GM18507 (cell line): ENCODE measurements around the gene LRMDA.

ENCODE experiments used
- DNase-seq: peaks from one replicate; pipeline ENCODE4 v3.0.0; 2011; ENCODE audit warnings: low read depth; ENCODE audit not compliant: insufficient read length; ENCODE audit errors: extremely low spot score
- FAIRE-seq: peaks from 2 replicates; lab custom pipeline; 2011; peaks lifted over from hg19 to GRCh38; lab: Jason Lieb, UNC

The LRMDA gene

DNA sequence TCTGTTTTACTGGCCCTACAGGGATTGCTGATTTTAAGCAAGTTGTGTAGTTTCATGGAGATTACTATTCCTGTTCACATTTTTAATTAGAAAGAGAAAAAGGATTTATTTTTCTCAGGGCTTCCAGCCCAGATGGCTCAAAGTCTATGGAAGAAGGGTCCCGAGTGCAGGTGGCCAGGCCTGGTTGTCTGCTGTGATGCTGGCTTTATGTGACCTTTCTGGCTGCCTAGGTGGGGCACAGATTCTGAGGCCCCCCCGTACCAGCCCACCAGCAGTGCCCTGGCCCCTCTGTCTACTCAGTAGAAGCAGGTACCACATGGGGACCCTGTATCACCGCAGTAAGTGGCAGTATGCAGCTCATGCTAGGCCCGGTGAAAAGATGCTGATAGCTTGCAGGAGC is 426.5 kb downstream of the LRMDA start:
- no peak for FAIRE-seq
- DNase-seq: no peak

DNA sequence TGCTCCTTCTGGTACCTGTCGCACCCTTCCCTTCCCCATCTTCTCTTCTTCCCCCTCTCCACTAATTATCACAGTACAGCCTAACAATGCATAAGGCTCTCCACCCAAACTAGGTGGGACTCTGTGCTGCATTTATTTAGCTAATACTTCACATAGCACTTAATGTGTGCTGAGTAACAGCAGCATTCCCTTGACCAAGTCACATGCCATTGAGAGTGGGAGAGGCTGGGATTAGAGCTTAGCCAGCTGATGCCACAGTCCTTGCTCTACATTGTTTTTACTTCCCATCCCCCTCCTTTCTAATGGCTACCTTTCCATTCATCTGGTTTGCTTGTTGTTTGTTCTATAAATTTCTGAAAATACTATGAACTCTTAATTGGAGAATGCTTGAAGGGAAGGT is 426.9 kb downstream of the LRMDA start:
- DNase-seq (no peak), FAIRE-seq (no peak)

DNA sequence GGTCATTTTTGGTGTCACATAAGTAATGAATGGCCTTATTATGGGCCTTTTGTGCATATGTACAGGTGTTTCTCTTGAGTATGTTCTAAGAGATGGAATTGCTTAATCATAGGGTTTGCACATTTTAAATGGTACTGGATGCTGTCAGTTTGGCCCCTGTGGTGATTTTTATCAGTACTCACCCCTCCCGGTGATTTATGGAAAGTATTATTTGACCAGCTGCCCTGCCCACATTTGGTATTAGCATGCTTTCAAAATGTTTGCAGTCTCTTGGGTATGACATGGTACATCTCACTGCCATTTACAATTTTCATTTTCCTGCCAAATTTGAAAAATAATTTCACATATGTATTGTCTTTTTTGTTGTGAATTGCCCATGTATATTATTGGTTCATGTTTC is 427.7 kb downstream of the LRMDA start:
- FAIRE-seq: no peak
- DNase-seq: no peak

DNA sequence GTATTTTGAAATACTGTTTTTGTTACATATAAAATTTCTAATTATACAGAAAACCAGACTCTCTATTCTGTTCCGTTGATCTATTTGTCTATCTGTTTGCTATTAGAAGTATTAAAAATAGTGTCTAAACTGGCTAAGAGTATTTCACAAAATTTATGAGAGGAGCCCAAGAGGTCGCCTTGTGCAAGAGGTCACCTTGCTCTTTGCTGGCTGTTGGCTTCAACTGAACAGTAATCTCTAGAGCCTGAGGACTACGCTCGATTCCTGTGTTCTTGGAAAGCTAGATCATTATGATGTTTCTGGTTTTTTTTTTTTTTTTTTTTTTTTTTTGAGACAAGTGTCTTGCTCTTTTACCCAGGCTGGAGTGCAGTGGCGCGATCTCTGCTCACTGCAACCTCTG is 428.6 kb downstream of the LRMDA start:
- FAIRE-seq: no peak
- DNase-seq: no peak

DNA sequence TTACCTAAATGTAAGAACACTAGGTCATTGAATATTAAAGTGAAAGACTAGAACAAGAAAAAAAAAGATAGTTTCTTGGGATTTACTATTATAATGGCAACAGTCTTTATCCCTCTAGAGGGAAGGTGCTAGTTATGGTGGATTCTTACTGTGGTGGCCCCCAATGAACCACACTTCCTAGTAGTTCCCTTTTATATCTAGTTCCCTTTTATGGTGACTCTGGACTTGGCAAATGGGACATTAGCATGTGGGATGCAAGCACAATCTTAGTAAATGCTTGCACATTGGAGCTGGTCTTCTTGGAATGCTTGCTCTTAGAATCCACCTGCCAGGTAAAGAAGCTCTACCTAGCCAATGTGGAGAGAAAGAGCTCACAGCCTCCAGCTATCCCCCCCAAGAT is 430.2 kb downstream of the LRMDA start:
- FAIRE-seq (no peak), DNase-seq (no peak)

DNA sequence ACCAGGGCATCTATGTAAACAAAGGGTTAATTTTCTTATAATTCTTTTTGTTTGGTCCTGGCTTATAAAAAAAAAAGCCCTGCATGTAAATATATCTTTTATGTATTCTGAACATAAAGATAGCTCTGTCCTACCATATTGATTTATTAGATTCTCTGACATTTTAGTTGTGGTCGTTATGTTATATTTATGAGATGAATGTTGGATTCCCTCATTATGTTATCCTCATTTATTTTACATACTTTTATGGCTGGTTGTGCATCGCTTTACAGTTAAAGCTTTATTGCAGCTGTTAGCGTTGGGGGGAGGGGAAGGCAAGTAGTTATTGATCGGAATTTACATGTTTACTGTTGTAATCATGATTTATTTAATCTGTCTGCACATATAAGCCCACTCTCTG is 431.5 kb downstream of the LRMDA start:
- DNase-seq: no peak
- no peak for FAIRE-seq

DNA sequence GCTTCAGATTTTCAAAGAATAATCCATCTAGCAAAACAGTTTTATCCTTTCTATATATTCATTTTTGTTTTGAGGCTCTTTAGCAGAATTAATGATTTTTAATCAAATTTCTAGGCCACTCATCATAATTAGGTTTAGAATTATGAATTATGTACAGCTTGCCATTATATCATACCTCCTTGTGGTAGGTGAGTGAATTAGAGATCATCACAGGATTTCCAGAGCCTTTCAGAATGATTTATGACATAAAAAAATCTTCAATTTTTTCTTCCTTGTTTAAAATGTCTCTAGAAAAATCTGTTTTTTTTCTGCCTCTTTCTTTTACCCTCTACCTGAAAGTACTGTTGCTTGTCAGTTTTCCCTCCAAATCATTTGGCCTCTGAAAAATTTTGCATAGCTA is 433.3 kb downstream of the LRMDA start:
- DNase-seq (no peak), FAIRE-seq (no peak)

DNA sequence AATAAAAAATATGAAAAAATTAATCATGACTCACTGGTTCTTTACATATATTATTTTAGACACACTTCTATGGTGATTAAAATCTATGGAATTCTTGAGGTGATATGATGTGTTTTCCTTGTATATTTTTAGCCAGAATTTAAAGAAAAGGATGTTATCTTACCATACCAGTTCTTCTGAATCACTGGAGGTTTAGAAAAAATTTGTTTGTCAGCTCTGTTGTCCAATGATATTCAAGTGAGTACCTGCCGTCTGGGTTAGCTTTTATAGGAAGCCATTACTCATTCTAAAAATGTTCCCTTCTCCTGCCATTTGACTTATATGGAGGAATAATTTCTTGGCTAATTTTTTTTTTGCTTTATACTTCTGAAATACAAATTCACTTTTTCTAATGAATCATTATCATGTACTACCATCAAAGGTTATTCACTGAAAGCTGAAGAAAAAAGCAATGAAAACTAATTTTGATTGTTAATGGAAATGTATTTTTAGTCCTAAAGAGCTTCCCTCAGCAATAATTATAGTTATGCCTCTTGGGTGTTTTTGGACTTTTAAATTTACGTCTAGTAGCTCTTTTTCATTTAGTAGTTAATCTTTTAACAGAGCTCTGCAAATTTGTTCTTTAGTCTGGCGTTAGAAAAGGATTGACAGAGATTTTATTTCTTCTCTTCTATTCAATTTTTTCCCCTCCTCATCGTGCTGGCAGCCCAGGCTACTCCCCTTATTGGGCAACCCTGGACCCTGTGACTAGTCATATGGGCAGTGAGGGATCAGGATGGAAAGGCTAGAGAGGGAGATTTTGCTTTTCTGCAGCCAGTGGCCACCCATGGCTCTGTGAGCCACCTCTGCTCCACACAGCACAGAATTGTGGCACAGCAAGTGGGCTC is 434.2 kb downstream of the LRMDA start:
- FAIRE-seq (no peak), DNase-seq (no peak)

DNA sequence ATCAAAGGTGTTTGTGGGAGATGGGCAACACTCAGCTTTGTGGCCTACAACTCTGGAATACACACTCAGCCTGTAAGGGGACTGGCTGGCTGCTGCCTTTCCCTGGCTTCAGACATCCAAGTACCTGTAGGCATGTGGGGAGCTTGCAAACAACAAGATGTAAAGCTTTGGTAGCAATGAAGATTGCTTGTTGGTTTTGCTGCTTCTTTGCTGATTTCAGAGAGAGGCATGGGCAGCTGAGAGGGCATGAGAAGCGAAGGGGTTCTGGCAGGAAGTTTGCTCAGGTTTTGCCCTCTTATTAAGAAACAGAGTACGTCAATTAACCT is 434.8 kb downstream of the LRMDA start:
- FAIRE-seq (no peak), DNase-seq (no peak)

DNA sequence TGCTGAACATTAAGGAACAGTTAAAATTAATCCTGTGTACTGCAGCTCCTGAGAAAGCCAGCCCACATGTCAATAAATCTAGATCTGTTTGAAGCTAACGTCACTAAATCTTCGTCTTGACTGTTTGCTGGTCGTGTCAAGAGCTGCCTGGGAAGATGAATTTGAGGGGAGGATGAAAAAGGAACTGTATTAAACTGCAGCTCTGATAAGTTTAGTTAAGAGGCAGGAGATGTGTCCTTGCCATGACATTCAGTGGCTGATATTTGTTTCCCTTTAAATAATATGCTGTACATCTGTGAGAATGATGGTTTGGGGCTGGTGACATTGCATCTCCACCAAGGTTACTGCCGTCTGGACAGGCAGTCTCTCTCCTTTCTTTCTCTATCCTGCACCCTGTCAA is 435.3 kb downstream of the LRMDA start:
- DNase-seq (no peak), FAIRE-seq (no peak)

DNA sequence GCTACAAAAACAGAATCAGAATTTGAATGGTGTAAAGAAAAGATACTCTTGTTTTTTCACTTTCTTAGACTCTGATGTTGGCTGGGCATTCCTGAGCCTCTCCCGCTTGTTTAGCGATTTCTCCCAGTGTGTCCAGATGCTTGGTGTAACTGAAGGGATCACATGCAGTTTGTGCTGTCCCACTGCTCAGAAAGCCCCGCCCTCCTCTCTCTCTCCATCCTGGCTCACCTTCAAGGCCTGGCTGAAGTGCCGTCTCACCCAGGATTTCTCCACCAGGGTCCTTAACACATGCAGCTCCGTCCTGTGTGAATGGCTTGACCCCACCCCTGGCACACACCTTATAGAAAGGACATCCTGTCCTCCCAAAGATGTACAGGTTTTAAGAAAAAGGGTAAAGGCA is 437.1 kb downstream of the LRMDA start:
- no peak for DNase-seq
- no peak for FAIRE-seq

DNA sequence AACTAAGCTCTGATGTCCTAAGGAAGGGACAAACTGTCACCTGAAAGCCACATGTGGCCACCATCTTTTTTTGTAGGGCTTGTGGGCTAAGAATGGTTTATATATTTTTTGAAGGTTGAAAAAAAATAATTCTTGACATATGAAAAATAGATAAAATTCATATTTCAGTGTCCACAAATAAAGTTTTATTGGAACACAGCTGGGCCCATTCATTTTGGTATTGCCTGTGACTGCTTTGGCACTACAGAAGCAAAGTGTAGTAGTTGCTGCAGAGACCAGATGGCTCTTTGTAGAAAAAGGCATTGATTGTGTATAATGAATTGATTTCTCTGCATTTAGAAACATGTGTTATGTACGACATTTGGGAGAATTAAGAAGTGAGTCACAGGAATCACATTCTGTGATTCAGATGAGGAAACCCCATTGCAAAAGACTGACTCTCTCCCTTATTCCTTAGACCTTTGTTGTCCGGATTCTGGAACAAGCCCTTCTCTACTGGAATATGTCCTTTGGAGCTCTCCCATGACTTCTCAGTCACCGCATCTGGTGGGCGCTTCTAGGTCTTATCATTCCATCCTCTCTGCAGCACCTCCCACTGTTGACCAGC is 438.7 kb downstream of the LRMDA start:
- DNase-seq: no peak
- no peak for FAIRE-seq

DNA sequence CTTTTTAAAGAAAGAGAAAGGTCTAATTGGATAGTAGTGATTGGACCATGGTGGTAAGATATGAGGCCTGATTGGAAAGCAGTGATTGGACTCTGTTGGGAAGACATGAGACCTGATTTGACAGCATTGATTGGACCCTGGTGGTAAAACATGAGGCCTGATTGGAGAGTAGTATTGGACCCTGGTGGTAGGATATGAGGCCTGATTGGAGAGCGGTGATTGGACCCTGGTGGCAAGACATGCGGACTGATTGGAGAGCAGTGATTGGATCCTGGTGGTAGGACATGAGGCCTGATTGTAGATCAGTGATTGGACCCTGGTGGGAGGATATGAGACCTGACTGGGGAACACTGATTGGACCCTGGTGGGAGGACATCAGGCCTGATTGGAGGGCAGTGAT is 444.3 kb downstream of the LRMDA start:
- DNase-seq (no peak), FAIRE-seq (no peak)

DNA sequence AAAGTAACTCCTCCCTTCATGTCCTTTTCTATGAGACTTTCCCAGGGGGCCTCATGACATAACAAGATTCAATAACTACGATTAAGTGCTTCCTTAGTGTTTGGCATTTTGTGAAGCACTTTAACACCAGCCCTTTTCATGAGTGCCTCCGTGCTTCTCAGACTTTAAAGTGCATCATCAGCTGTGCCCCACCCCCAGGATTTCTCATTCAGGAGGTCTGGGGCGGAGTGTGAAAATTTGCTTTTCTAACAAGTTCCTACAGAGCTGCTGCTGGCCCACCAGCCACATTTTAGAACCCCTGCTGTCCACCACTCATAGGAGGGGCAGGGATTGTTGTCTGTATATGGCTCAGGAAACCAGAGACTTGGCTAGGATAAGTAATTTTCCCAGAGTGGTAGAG is 445.3 kb downstream of the LRMDA start:
- no peak for FAIRE-seq
- DNase-seq: no peak

DNA sequence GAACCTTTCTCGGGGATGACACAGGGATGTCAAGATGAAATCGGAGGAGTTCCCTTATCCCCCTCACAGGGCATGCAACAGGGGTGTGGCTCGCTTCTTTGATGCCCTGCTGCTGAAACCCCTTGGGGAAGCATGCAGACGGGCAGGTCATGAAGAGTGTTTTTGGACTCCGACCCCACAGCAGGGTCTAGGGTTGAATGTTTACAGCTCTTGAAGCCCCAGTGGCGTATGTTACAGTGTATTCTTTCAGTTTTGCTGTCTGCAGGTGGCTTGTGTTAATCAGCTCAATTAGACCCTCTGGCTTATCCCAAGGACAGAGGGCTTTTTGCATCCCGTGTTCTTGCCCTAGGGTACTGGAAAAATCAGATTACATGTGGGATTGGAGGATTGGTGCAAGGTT is 446.5 kb downstream of the LRMDA start:
- FAIRE-seq: no peak

DNA sequence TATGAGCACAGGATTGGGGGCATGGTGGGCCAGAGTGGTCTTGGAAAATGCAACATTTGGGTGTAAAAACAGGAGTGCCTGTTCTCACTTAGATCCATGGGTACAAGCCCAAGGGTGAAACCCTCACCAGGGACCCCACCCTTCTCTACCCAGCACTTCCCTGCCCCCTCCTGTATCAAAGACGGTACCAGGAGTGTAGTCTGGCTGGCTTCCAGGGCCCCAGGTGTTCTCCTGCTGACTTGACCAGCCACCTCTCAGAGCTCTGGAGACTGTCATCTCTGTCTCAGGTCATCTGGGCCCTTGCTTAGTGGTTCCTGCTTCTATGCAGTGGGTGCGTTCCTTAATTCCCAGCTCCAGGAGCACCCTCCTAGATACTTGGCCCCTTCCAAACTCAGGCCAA is 447.2 kb downstream of the LRMDA start:
- FAIRE-seq: no peak
- no peak for DNase-seq

More for the DNA sequence above, 446.5 kb downstream of the LRMDA start:
- no peak for DNase-seq

DNA sequence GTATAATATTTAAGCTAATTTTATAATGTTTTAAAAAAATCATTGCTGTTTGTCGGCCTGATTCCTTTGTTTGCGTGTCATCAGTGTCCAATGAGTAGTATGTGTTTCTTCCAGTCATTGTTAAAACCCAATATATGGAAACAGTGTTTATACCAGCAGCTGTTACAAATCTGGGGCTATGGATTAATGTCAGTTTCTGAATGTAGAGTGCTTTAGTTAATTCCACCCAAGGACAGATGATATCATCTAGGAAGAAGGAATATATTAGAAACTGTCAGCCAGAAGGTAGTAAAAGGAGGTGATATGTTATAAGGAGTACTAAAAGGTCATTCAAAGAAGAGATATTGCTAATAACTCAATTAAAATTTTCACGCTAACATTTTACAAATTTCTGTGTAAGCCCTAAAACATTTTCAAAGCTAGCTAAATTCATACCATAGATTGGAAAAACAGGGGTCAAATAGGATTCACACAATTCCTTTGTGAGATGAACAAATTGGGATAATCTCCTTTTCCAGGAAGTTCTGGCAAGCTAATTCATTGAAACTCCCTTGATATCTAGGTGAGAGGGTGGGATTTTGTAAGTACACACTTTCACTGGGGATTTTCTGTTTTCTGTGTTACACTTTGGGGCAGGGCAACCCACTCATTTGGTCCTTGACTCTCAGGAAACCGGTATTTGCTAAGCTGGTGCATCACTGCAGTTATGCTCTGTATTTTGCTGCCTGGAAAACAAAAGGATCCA is 448.8 kb downstream of the LRMDA start:
- DNase-seq: no peak
- no peak for FAIRE-seq

DNA sequence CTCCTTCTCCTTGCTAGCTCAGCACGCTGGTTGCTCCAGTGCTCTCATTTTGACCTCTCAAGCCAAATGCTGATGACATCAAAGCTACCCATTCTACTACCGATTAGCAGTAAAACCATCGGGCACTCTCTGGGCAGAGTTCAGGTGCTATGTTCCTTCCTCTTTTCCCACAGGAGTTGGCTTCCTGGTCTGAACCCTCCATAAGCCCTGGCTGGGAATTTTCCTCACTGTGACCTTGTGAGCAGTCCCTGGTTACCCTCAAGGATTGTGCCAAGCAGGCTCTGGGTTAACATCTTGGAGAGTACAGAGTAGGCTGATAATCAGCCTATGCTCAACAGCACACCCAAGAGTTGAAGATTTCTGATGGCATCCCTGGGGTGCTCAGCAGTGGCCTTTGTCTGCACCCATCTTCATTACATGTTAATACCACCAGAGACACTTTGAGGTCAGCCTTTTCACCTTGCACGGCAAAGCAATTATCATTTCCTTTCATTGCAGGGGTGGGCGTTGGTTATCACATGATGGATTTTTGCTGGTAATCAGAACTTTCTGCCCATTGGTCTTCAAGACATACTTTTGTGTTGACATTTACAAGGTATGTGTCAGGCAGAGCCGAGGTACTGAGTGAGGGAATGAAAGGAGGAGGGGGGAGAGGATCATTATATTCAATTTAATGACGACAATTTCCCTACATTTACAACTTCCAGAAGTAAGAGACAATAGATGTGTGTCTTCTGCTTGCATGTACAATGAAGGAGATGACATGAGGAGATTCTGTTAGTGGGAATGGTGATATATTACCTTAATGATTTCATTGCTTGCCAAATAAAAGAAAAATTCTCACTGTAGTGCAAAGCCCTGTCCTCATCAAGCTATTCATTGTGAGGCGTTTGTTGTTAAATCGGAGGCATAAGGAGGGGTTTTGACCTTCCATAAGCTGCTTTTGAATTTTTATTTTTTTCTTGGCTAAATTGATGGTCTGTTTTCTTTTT is 452.0 kb downstream of the LRMDA start:
- DNase-seq (no peak), FAIRE-seq (no peak)

DNA sequence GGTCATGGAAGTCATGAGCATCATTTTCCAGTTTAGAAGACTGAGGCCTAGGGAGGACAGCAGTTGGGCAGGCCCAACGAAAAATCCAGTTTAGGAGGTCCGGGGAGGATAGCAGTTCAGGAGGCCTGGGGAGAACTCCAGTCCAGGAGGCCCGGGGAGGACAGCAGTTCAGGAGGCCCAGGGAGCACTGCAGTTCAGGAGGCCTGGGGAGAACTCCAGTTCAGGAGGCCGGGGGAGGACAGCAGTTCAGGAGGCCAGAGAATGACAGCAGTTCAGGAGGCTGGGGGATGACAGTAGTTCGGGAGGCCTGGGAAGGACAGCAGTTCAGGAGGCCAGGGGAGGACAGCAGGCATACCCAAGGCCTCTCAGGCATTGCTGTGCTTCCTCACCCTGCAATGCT is 453.4 kb downstream of the LRMDA start:
- no peak for DNase-seq
- no peak for FAIRE-seq

DNA sequence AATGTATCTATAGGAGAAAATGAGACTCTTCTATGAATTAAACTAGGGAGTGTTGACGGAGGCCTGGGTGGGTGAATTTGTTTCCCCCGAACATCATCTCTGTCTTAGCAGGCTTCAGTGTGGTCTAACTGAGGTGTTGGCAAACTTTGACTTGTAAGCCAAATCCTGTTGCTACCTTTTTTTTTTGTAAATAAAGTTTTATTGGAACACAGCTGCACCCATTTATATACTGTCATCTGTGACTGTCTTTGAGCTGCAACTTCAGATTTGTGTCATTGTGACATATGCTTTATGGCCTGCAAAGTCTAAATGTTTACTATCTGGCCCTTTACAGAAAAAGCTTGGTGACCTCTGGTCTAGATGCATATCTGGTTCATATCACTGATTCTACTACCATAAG is 455.9 kb downstream of the LRMDA start:
- no peak for DNase-seq
- no peak for FAIRE-seq
